Transverse colon (tissue), 4 donors: ENCODE data around the gene AKR7A2. TPM values are rescaled to one million over a fixed set of nuclear protein-coding genes. Genes with fewer than 3 reads are reported as not detected.

Experiments used
- DNase-seq: peaks from one replicate; pipeline ENCODE4 v3.0.0-alpha.2; 2019
- H3K27ac ChIP-seq, 4 donors: fragments of 200-600 bp; sonication (generic); 2 replicates each; pipeline ENCODE4 v1.5.1; 2016 to 2018; ENCODE audit warnings: inconsistent platforms in 4 of 4
- H3K27me3 ChIP-seq: fragments of 200-600 bp; sonication (generic); 2 replicates; pipeline ENCODE4 v1.5.1; 2017; ENCODE audit warnings: inconsistent platforms
- H3K36me3 ChIP-seq, 4 donors: fragments of 200-600 bp; sonication (generic); 2 replicates each; pipeline ENCODE4 v1.5.1; 2017 to 2019; ENCODE audit warnings: inconsistent platforms in 4 of 4
- H3K4me1 ChIP-seq, 4 donors: fragments of 200-600 bp; sonication (generic); 2 replicates each; pipeline ENCODE4 v1.5.1; 2017 to 2020; ENCODE audit warnings: inconsistent platforms in 4 of 4
- H3K4me3 ChIP-seq, 4 donors: fragments of 200-600 bp; sonication (generic); 1 replicate in 1 of 4; 2 replicates in 3 of 4; pipeline versions ENCODE4 v1.5.1 to v1.6.1; 2017 to 2019; ENCODE audit warnings: inconsistent platforms in 4 of 4
- H3K9me3 ChIP-seq, 2 donors: fragments of 200-600 bp; sonication (generic); 2 replicates each; pipeline ENCODE4 v1.5.1; 2017 to 2019; ENCODE audit warnings: inconsistent platforms in 2 of 2
- CTCF ChIP-seq, 5 experiments: fragments of 200-600 bp in 3 of 5; fragments of 450-650 bp in 2 of 5; sonication (generic) in 3 of 5; IDR thresholded peaks; 1 replicate in 2 of 5; 2 replicates in 3 of 5; pipeline ENCODE4 v1.5.1; 2016 to 2017; ENCODE audit warnings: antibody characterized with exemption in 5 of 5, inconsistent platforms in 3 of 5, mild to moderate bottlenecking in 2 of 5, moderate library complexity in 1 of 5
- EP300 ChIP-seq: sonication (generic); formaldehyde crosslinking; IDR thresholded peaks from one replicate; pipeline ENCODE4 v1.6.1; 2017; ENCODE audit warnings: antibody characterized with exemption, low read depth
- POLR2A ChIP-seq: fragments of 450-650 bp; IDR thresholded peaks from one replicate; pipeline ENCODE4 v1.6.1; 2016; ENCODE audit warnings: antibody characterized with exemption, mild to moderate bottlenecking, moderate library complexity
- POLR2AphosphoS5 ChIP-seq, 3 donors: sonication (generic); formaldehyde crosslinking; IDR thresholded peaks; one replicate each; pipeline ENCODE4 v1.6.1; 2016; ENCODE audit warnings: antibody characterized with exemption in 3 of 3
- WGBS, 2 donors: methylation state at CpG; one replicate each; pipeline ENCODE4 v1.1.5; 2018; ENCODE audit warnings: low coverage in 1 of 2; 5-methylcytosine and 5-hydroxymethylcytosine counted together
- in situ Hi-C, 4 donors: fragments of 200-750 bp; cut with MboI; loops; one replicate each; pipeline versions ENCODE4 v1.15.0 to v1.15.1; 2017; ENCODE audit warnings: low sequenced_read_pairs in 3 of 4, low pct_ligation_motif_present in 1 of 4, low pct_unique_long_range_greater_than_20kb in 1 of 4
- intact Hi-C: fragments of 100-400 bp; cut with DNase I; formaldehyde crosslinking; loops from one replicate; pipeline ENCODE4 v1.15.1; 2023; ENCODE audit warnings: low total_unique reads
- total RNA-seq, 4 donors: library from RNA; depleted of rRNA; stranded (reverse); fragments of >200 nt; gene quantifications; one replicate each; pipeline ENCODE4 v1.1.0, GENCODE V29; 2016

Gene AKR7A2
- total RNA-seq, 4 donors from 2014 or later: 64.7 to 169 (median 112) TPM

- peak; percentile 41 for DNase-seq
- in situ Hi-C loops: no loop called here
- Histone ChIP-seq H3K27me3 (no peaks in the 10 kb centered on the region), H3K4me3 (peak overlapping the region; percentile 40 to 89 (median 72)), H3K9me3 (no peaks in the 10 kb centered on the region), H3K27ac (peak overlapping the region; percentile 89 to 93 (median 90)), H3K4me1 (peaks cover 14 to 55% (median 45%) of the 10 kb centered on the region in 4 donors), H3K36me3 (peaks cover 0 to 7% (median 2%) of the 10 kb centered on the region in 4 donors)
- WGBS, 2 donors: 22 to 39% methylated on average over 7 to 13 of the region's 13 CpGs
- intact Hi-C loops: no loop called here
- TF ChIP-seq POLR2A: peak; percentile 46
- no peak for TF ChIP-seq CTCF (IDR thresholded peaks at IDR 0.05)
- no peak for TF ChIP-seq EP300
- TF ChIP-seq POLR2AphosphoS5 (IDR thresholded peaks at IDR 0.05): peak in 1 of 3 donors; percentile 14
Observed at GRCh38 chr1:19310720-19311502, 1.0 kb downstream of the AKR7A2 start.

GRCh38 chr1:19310061-19310460, 1.9 kb downstream of the AKR7A2 start:
- 29 to 93% methylated on average over 1 to 7 of the region's 7 CpGs for WGBS, 2 donors

GRCh38 chr1:19309123-19309813, 2.7 kb downstream of the AKR7A2 start:
- Histone ChIP-seq H3K4me3 (no peak overlapping the region), H3K27me3 (no peaks in the 10 kb centered on the region), H3K27ac (peak overlapping the region in 3 of 4 donors; percentile 71 to 81 (median 74)), H3K36me3 (peaks cover 0 to 23% (median 9%) of the 10 kb centered on the region in 4 donors), H3K4me1 (peaks cover 14 to 47% (median 44%) of the 10 kb centered on the region in 4 donors), H3K9me3 (no peaks in the 10 kb centered on the region)
- DNase-seq: no peak
- WGBS, 2 donors: 77 to 90% methylated on average over 3 to 6 of the region's 6 CpGs
- intact Hi-C loops: no loop called here
- TF ChIP-seq POLR2AphosphoS5 (IDR thresholded peaks at IDR 0.05) (no peak), CTCF (IDR thresholded peaks at IDR 0.05) (no peak), EP300 (no peak), POLR2A (no peak)
- in situ Hi-C loops: no loop called here

More at GRCh38 chr1:19310061-19310460, 1.9 kb downstream of the AKR7A2 start:
- peak overlapping the region in 1 of 4 donors; percentile 93 for H3K27ac ChIP-seq
- in situ Hi-C loops (no loop called here), intact Hi-C loops (no loop called here)
- peaks cover 14 to 47% (median 44%) of the 10 kb centered on the region in 4 donors for H3K4me1 ChIP-seq
- no peak for DNase-seq
- H3K9me3 ChIP-seq: no peaks in the 10 kb centered on the region
- H3K36me3 ChIP-seq: peaks cover 0 to 15% (median 5%) of the 10 kb centered on the region in 4 donors
- H3K27me3 ChIP-seq: no peaks in the 10 kb centered on the region
- no peak overlapping the region for H3K4me3 ChIP-seq
- TF ChIP-seq POLR2A: no peak
- TF ChIP-seq EP300: no peak
- TF ChIP-seq POLR2AphosphoS5 (IDR thresholded peaks at IDR 0.05): no peak
- TF ChIP-seq CTCF (IDR thresholded peaks at IDR 0.05): no peak

GRCh38 chr1:19308509-19308907, 3.4 kb downstream of the AKR7A2 start:
- Histone ChIP-seq H3K4me3 (no peak overlapping the region), H3K9me3 (no peaks in the 10 kb centered on the region), H3K27ac (peak overlapping the region; percentile 71 to 81 (median 76)), H3K27me3 (no peaks in the 10 kb centered on the region), H3K36me3 (peaks cover 0 to 31% (median 13%) of the 10 kb centered on the region in 4 donors), H3K4me1 (peaks cover 14 to 44% (median 42%) of the 10 kb centered on the region in 4 donors)
- intact Hi-C loops: no loop called here
- no peak for DNase-seq
- in situ Hi-C loops: no loop called here
- WGBS, 2 donors: 84 to 93% methylated on average over 3 of the region's 3 CpGs
- no peak for TF ChIP-seq POLR2A
- TF ChIP-seq EP300: no peak
- TF ChIP-seq POLR2AphosphoS5 (IDR thresholded peaks at IDR 0.05): no peak
- no peak for TF ChIP-seq CTCF (IDR thresholded peaks at IDR 0.05)
